ENCODE results near the gene SORT1.
"Not testable (repeated sequence)": the region's sequence is repeated elsewhere in the genome, so short reads cannot be mapped to it uniquely, and the experiment has no call there.

SORT1 gene

GRCh38 chr1:109293026-109293425 is 104.7 kb downstream of the SORT1 start:
- no peak for DNase-seq

GRCh38 chr1:109292364-109292763 is 105.4 kb downstream of the SORT1 start:
- DNase-seq, result no peak

GRCh38 chr1:109290998-109291397 is 106.7 kb downstream of the SORT1 start:
- DNase-seq, result no peak

- no peak for DNase-seq
Observed at GRCh38 chr1:109290137-109290536, 107.6 kb downstream of the SORT1 start.

- not testable (repeated sequence) for DNase-seq
Observed at GRCh38 chr1:109286762-109287161, 111.0 kb downstream of the SORT1 start.

- DNase-seq, result no peak
Observed at GRCh38 chr1:109283748-109284600, 113.7 kb downstream of the SORT1 start.

GRCh38 chr1:109282952-109283747 is 114.6 kb downstream of the SORT1 start, which contains the start of gene PSRC1:
PSRC1 (minus strand) TSS chr1:109283145.
- peak; percentile 94 for DNase-seq

GRCh38 chr1:109282497-109282951 is 115.2 kb downstream of the SORT1 start:
- DNase-seq, result no peak

GRCh38 chr1:109281680-109282496 is 115.8 kb downstream of the SORT1 start:
- no peak for DNase-seq

- DNase-seq, result no peak
Observed at GRCh38 chr1:109280862-109281261, 116.9 kb downstream of the SORT1 start.

GRCh38 chr1:109279615-109280278 is 118.0 kb downstream of the SORT1 start:
- no peak for DNase-seq

- DNase-seq, result peak; percentile 79
Observed at GRCh38 chr1:109277434-109278204, 120.1 kb downstream of the SORT1 start.

GRCh38 chr1:109275706-109276345 is 121.9 kb downstream of the SORT1 start:
- DNase-seq, result no peak

GRCh38 chr1:109274533-109275476 is 122.9 kb downstream of the SORT1 start:
- DNase-seq, result no peak

- no peak for DNase-seq
Observed at GRCh38 chr1:109273570-109274288, 124.0 kb downstream of the SORT1 start.

GRCh38 chr1:109272831-109273547 is 124.7 kb downstream of the SORT1 start:
- DNase-seq, result no peak

GRCh38 chr1:109272021-109272799 is 125.5 kb downstream of the SORT1 start:
- no peak for DNase-seq

- DNase-seq, result no peak
Observed at GRCh38 chr1:109271458-109271857, 126.3 kb downstream of the SORT1 start.

All from activated CD4-positive, alpha-beta T cell treated with anti-CD3 and anti-CD28 coated beads, Interleukin-2, Interleukin-6, amounts not matched to agents 100 ng/mL and 50 ng/mL, durations not matched to agents 16 hours and 8 hours (primary cell).